Measurements from ENCODE around the gene GRM5. TPM values are rescaled to one million over a fixed set of nuclear protein-coding genes. Genes with fewer than 3 reads are reported as not detected.
A peak's percentile ranks its signal among the peaks of the same experiment; 100 is the strongest.
"Not testable (repeated sequence)": the region's sequence is repeated elsewhere in the genome, so short reads cannot be mapped to it uniquely, and the experiment has no call there.

The GRM5 gene
- total RNA-seq, 1 experiment from 2014 or later = not detected

DNA sequence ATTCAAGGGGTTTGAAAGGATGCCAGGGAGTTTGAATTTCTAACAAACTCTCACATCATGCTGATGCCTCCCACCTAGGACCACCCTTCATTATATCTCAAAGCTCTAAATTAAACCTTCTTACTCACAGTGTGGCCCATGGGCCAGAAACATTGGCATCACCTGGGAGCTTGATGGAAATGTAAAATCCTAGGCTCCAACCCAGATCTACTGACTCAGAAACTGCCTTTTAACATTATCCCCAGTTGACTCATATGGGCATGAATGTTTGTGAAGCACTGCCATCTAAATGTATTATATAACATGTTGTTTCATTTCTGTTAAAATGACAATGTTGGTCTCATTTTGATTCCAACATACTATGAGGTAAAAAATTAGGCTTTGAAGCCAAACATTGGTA, 90.3 kb downstream of the GRM5 start:
- DNase-seq (ENCODE audit: low read depth) = not testable (repeated sequence)

DNA sequence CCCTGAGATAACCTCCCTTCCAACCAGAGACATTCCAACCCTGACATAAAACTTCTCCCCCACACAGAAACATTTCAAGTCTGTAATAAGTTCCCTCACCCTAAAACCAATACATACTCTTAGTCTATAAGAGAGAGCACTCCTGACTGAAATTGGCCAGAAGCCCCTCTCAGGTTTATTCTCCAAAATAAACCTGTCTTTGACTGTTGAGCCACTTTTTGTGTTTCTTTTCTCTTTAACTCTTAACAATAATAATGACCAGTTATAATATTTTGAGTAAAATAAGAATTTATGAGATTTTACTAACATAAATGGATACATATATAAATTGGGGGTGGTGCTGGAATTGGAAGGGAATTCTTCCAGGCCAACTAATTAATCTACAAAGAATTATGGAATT, 93.6 kb downstream of the GRM5 start:
- DNase-seq (ENCODE audit: low read depth) = no peak

DNA sequence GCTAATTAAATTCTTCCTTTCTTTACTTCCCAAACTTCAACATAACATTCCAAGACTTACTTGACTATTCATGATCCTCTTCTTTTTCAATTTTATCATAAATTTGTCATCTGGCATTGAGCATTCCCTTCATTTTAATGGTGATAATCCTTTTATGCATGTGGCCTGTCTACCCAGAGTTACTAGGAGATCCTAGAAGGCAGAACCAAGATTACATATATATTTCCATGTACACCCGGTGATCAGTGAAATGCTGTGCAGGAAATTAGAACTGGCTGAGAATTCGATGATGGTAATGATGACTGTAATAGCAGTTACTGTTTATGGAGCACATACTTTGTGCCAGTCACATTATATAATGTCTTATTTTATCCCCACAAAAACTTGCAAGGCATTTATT, 104.2 kb downstream of the GRM5 start:
- not testable (repeated sequence) for DNase-seq (ENCODE audit: low read depth)

DNA sequence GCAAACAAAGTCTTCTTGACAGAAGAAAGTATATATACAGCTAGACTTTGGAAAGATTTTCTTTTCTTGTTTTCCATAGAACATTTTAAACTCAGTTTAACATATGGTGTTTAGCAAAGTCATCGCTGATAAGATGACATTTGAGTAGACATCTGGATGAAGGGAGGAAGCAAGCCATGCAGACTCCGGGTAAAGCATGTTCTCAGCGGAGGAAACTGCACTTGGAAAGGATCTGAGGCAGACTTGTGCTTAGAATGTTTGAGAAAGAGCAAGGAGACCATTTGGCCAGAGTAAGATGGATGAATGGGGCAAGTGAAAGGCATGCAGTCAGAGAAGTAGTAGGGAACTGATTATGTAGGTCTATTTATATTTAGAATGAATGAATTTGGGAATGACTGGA, 105.9 kb downstream of the GRM5 start:
- not testable (repeated sequence) for DNase-seq (ENCODE audit: low read depth)

DNA sequence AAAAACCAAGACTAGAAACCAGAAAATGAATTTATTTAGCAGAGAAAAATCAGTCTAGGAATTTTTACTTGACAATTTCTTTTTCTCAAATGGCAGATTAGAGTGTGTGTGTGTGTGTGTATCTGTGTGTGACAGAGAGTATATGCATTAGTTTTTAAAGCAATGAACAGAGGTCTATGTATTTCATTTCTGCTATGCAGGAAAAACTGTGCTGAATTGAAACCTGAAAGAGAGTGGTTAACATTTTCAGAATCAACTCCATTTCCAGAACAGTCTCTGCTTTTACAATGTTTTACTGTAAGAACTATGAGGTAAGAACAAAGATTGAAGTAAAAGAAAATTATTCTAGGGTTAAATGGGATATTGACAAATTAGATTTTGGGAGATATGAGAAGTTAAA, 114.8 kb downstream of the GRM5 start:
- DNase-seq (ENCODE audit: low read depth) = no peak

DNA sequence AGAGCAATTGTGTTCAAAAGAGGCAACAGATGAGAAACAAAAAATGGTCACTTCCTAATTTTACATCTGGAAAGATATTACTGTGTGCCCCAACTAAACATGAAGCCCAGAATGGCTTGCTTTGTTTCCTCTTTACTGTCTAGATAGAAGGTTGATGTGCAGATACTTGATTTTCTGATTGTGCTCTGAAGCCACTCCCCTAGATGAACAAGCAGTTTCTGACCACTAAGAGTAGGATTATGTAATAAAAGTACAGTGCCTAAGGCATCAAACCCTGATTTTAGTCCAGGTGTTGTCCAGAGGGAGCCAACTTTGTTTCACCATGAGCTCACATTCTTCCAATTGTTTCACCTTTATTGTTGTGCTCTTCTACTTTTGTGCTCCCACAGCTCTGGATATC, 116.9 kb downstream of the GRM5 start:
- DNase-seq (ENCODE audit: low read depth) = not testable (repeated sequence)

DNA sequence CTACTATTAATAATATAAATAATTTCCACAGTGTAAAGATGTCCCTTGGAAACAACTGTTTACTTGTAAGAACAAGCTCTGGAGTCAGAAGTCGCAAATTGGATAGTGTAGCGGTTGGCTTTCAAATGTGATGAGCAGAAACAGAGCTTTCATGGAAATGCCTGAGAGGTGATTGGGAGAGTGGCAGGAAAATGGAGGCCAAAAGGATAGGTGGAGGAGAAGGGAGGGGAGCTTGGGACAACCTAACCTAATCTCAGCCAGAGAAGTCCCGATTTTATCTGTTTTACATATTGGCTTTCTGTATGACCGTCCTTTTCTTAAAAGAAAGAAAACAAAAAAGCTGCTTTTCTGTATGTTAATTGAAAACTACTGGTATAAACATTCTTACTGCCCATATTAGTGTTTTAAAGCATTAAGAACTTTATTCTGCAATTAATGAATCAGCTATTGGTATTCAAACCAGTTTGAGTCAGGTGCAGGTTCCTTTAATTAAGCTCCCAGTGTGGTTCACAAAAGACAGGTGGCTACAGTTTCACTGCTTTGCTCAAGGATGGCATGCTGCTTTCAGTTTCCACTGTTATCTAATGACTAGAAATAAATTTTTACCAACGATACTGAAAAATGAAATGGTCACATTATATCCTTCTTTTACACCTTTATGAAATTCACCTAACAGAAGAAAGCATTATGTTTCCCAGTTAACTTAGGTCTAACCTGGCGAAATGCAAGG, 117.8 kb downstream of the GRM5 start:
- not testable (repeated sequence) for DNase-seq (ENCODE audit: low read depth)

DNA sequence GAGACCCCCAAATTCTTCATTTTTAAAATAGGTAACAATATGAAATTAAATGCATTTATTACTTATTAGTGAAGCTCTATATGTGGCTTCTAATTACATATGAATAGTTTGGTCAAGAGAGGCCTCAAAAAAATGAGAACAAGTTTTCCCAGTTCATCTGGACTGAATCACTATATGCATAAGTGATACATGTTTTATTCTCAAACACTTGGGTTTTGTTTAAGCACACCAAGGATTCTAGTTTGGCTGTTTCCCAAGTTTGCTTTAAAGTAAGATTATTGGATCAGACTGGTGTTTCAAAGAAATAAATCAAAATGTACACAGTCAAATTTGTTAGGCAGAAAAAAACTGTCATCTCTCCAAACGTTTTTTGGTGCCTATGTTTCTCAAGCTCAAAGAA, 136.1 kb downstream of the GRM5 start:
- not testable (repeated sequence) for DNase-seq (ENCODE audit: low read depth)

DNA sequence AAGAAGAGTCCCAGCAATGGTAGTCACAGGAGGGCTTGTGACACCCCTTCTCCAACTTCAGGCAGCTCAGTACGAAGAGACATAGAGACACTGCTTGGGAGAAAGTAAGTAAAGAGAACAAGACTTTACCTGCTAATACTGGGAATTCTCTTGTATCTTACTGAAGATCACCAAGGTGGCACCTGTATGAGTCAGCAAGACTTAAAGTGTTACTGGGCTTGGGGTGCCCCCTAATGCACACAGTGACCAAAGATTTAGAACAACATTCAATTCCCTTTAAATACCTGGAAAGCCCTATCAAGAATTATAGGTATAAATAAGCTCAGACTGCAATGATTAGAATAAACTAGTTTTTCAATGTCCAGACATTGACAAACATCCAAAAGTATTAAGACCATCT, 148.7 kb downstream of the GRM5 start:
- not testable (repeated sequence) for DNase-seq (ENCODE audit: low read depth)

DNA sequence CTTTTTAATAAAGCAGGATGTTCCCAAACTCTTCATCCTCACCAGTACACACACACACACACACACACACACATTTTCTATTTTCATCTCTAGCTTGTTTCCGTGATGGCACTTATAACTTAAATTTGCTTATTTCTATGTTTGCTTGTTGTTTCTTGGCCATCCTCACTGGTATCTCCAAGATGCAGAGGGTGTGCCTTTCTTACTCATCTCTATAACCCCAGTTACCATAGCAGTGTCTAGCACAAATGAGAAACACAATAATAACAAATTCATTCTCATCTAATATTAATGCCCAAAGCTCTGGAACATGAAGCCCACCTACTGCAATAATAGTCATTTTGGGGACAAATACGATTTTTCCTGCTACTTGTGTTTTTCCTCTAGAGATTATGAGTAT, 156.3 kb downstream of the GRM5 start:
- no peak for DNase-seq (ENCODE audit: low read depth)

DNA sequence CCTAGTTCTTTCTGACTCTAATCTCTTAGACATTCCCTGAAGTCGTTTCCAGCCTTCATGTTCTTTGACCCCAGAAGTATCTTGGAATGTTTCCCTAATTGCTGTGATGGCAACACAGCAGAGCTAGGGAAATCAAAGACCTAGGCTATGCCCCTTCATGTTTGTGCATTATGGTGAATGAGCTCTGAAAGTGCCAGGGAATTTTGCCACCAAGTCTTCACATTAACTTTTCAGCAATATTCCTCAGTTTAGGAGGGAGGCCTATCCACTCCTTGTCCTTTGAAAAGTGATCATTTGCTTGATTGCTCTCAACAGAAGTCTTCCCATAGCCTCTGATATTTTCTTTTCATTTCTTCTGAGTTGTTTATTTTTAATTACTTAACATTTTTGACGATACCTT, 164.3 kb downstream of the GRM5 start:
- DNase-seq (ENCODE audit: low read depth) = not testable (repeated sequence)

DNA sequence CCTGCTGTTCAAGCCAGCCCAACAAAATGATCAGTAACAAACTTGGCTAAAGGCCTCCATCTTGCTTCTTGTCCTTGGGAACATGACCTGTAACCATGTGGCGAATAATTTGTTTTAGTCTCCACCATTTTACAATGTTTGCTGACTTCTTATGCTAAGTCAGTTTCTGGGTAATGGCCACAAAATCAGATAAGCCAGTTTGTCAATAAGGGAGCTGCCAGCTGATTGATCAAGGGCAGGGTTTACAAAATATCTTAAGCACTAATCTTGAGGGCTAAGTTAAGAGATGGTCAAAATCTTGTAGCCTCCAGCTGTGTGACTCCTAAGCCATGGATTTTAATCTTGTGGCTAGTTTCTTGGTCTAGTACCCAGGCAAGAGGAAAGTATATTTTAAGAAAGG, 176.9 kb downstream of the GRM5 start:
- not testable (repeated sequence) for DNase-seq (ENCODE audit: low read depth)

DNA sequence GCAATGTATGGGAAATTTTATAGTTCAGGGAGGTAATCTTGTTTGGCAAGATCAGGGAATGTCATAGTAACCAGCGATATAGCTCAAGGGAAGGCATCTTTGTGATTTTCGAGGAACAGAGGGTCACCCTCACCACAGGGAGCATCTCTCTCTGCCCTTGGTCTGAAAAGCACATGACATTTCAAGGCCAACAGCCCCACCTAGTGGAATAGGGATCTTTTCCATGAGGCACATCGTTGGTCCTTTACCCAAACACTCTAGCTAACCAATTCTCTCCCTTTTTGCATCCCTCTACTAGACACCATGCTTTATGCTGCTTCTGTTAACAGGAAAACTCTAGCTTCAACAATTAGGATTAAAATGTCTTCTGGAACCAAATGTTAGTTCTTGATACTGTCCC, 179.0 kb downstream of the GRM5 start:
- DNase-seq (ENCODE audit: low read depth) = peak; percentile 0

DNA sequence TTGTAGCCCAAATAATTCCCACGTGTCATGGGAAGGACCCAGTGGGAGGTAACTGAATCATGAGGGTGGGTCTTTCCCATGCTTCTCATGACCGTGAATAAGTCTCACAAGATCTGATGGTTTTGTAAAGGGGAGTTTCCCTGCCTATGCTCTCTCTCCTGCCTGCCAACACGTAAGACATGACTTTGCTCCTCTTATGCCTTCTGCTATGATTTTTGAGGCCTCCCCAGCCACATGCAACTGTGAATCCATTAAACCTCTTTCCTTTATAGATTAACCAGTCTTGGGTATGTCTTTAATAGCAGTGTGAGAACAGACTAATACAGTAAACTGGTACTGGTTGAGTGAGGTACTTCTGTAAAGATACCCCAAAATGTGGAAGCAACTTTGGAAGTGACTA, 183.0 kb downstream of the GRM5 start:
- DNase-seq (ENCODE audit: low read depth) = not testable (repeated sequence)

DNA sequence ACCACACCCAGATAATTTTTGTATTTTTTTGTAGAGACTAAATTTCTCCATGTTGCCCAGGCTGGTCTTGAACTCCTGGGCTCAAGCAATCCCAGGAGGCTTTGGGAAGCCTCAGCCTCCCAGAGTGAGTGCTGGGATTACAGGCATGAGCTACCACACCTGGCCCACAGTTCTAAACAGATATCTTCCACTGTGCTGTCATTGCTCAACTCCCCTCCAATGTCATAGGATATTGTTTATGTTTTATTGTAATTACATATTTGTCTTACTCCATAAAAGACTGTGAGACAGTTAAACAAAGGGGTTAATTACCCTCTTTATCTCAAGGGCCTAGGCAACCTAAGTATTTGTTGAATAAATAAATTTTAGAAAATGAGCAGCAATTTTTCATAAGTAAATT, 204.2 kb downstream of the GRM5 start:
- DNase-seq (ENCODE audit: low read depth) = no peak

DNA sequence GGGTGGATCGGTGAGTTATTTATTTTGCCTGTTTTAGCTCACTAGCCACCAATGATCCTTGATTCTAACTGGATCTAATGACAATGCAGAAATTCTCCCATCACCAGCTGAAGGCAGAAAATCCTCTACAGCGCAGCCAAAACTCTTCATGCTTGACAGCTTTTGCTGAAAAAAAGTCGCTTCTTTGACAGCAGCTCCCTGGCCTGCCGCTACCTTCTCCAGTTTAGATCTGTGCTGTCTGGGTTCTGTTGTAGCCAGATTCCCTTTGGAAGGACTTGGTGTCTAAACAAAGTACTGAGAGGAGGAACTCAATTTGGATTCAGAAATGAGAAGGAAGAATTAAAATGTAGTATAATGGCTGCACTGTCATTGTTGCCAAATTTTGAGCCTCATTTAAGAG, 205.4 kb downstream of the GRM5 start:
- not testable (repeated sequence) for DNase-seq (ENCODE audit: low read depth)

DNA sequence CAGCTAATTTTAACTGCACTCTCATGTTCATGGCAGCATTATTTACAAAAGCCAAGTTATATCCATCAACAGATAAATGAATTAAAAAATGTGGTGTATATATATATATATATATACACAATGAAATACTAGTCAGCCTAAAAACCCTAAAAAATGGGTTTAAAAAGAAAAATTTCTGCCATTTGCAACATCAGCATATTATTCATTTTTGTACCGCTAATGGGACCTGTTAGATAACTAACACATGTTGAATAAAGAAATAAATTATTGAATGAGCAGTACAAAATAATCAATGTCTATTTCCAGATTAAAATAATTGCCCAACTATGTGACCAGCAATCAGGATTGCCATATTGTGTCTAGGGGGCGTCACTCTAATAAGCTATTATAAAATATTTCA, 211.8 kb downstream of the GRM5 start:
- DNase-seq (ENCODE audit: low read depth) = not testable (repeated sequence)

DNA sequence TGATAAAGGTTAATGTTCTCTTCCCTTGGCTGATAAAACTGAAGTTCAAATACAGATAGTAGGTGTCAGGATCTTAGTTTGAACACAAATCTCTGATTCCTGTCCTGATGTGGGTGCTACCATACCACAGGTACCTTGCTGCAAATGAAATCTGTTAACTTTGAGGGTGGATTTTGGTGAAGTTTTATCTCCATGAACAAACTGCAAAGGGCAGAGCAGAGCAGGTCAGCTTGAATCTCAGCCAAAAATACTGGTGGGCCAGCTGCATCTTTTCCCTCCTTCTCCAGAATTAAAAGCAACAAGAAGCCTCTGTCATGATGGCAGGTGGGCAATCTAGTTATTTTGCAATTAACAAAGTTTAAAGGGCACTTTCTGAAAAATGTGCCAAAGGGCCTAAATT, 214.2 kb downstream of the GRM5 start:
- DNase-seq (ENCODE audit: low read depth) = not testable (repeated sequence)

DNA sequence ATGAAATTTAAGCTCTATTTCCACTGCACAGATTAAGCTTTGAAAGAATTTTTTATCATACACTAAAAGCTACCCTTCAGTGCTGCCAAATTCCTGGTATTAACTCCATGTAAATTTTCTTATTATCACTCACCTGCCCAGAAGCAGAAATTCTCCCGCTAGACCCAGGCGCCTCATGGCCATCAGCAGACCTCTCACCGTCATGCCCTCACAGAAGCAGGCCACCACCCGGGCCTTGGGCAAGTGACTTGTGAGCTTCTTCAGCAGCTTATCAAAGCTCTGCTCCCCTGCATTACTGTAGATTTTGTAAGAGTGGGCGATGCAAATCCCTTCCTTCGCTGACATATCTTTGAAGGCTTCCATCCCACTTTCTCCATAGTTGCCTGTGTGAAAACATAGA, 216.0 kb downstream of the GRM5 start:
- not testable (repeated sequence) for DNase-seq (ENCODE audit: low read depth)

DNA sequence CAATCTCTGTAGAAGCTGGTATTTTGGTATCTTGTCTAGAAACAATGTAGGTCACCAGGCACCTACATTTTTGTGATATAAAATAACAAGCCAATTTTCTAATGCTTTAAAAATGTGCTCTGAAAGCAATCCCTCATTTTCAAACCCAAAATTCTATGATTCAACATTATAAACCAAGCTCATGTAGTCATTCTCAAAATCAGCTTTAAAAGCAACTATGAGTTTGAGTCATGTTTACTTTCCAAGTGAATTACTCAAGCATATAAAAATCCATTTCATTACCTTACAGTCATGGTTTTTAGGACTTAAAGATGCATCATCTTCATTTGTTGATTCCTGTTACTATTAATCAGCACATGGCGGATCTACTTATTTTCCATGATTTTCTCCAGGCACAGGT, 216.4 kb downstream of the GRM5 start:
- DNase-seq (ENCODE audit: low read depth) = no peak

DNA sequence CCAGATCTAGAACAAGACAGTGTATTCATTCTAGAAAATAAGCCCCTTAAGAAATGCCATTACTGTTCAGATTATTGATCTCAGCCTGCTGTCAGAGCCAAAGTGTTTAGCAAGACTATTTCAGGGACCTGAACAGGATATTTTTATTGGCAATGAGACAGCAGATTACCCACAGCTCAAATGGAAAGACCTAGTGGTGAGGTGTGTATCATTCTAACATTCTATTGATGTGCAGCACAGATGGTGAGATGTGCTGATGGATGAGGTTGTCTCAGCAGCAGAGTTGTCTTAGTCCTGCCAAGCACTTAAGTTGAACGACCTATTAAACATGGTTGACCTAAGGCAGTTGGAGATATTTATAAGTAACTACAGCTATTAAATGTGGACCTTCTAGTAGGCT, 219.5 kb downstream of the GRM5 start:
- not testable (repeated sequence) for DNase-seq (ENCODE audit: low read depth)

DNA sequence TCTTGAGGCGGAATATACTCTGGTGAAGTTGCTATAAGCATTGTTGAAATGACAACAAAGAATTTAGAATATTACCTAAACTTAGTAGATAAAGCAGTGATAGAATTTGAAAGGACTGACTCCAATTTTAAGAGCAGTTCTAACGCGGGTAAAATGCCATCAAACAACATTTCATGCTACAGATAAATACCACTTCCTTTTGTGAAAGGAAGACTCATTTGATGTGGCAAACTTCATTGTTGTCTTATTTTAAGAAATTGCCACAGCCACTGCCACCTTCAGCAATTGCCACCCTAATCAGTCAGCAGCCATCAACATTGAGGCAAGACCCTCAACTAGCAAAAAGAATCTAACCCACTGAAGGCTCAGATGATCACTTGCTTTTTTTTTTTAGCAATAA, 220.8 kb downstream of the GRM5 start:
- not testable (repeated sequence) for DNase-seq (ENCODE audit: low read depth)

DNA sequence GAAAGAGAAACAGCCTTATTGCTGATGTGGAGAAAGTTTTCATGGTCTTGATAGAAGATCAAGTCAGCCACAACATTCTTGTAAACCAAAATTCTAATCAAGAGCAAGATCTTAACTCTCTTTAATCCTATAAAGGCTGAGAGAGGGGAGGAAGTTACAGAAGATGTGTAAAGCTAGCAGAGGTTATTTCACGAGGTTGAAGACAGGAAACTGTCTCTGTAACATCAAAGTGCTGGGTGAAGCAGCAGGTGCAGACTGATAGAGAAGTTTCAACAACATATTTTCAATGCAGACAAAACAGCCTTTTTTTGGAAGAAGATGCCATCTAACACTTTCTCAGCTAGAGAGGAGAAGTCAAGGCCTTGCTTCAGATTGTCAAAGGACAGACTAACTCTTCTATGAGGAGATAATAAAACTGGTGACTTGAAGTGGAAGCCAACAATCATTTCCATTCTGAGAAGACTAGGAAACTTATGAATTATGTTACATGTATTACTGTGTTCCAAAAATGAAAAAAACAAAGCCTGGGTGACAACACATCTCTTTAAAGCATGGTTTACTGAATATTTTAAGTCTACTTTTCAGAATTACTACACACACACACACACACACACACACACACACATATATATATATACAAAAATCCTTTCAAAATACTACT, 221.9 kb downstream of the GRM5 start:
- not testable (repeated sequence) for DNase-seq (ENCODE audit: low read depth)

Data from LHCN-M2 (cell line).